HepG2 (cell line): ENCODE results near the gene DNAJC4. TPM values are rescaled to one million over a fixed set of nuclear protein-coding genes. Genes with fewer than 3 reads are reported as not detected.
A peak's percentile ranks its signal among the peaks of the same experiment; 100 is the strongest.

Experiments
- ATRX ChIP-seq: sonication (generic); formaldehyde crosslinking; IDR thresholded peaks from 2 replicates; pipeline ENCODE4 v1.4.0; 2020; ENCODE audit warnings: missing genetic modification reagents, borderline replicate concordance
- CENPX ChIP-seq: sonication (generic); formaldehyde crosslinking; IDR thresholded peaks from 2 replicates; pipeline ENCODE4 v1.9.0; 2021; ENCODE audit warnings: mild to moderate bottlenecking, missing genetic modification reagents, moderate library complexity
- CREM ChIP-seq, 2 experiments: sonication (generic) in 1 of 2; formaldehyde crosslinking in 1 of 2; IDR thresholded peaks; 2 replicates each; pipeline versions ENCODE4 v1.4.0 to v1.6.1; 2016 to 2020; ENCODE audit warnings: antibody characterized with exemption in 1 of 2, mild to moderate bottlenecking in 1 of 2, missing genetic modification reagents in 1 of 2
- FOXK2 ChIP-seq: fragments of 450-650 bp; IDR thresholded peaks from 2 replicates; pipeline ENCODE4 v1.6.1; 2016
- IRX3 ChIP-seq: sonication (generic); formaldehyde crosslinking; IDR thresholded peaks from 2 replicates; pipeline ENCODE4 v1.8.1; 2023; ENCODE audit warnings: mild to moderate bottlenecking, low read depth, missing genetic modification reagents, borderline replicate concordance
- KDM6A ChIP-seq: IDR thresholded peaks from 2 replicates; pipeline ENCODE4 v1.6.1; 2016; ENCODE audit warnings: low read depth
- LCORL ChIP-seq, 2 experiments: fragments of 450-650 bp in 1 of 2; sonication (generic) in 1 of 2; formaldehyde crosslinking in 1 of 2; IDR thresholded peaks; 2 replicates each; pipeline versions ENCODE4 v1.5.0 to v1.6.1; 2017 to 2020; ENCODE audit warnings: antibody characterized with exemption in 1 of 2, missing genetic modification reagents in 1 of 2
- MAZ ChIP-seq, 2 experiments: sonication (generic) in 1 of 2; formaldehyde crosslinking in 1 of 2; IDR thresholded peaks; 2 replicates each; pipeline versions ENCODE4 v1.5.0 to v1.6.1; 2012 to 2020; ENCODE audit warnings: low read depth in 2 of 2, mild to moderate bottlenecking in 2 of 2, borderline replicate concordance in 1 of 2, improper control_type of control experiment in 1 of 2, low read length in 1 of 2, missing genetic modification reagents in 1 of 2, moderate library complexity in 1 of 2
- NBN ChIP-seq: fragments of 450-650 bp; conservative IDR thresholded peaks from 2 replicates; pipeline ENCODE4 v1.6.1; 2017
- RCOR2 ChIP-seq: IDR thresholded peaks from 2 replicates; pipeline ENCODE4 v1.6.1; 2016; ENCODE audit warnings: missing biosample characterization, missing genetic modification reagents
- RFX1 ChIP-seq: fragments of 450-650 bp; IDR thresholded peaks from 2 replicates; pipeline ENCODE4 v1.6.1; 2017
- SRSF4 ChIP-seq: fragments of 200-400 bp; formaldehyde crosslinking; IDR thresholded peaks from one replicate; pipeline ENCODE4 v1.6.1; 2018; ENCODE audit warnings: mild to moderate bottlenecking, low read depth, low read length, moderate library complexity; ENCODE audit not compliant: poor library complexity, severe bottlenecking
- ZBTB44 ChIP-seq: sonication (generic); formaldehyde crosslinking; IDR thresholded peaks from 2 replicates; pipeline ENCODE4 v1.4.0; 2020; ENCODE audit warnings: missing genetic modification reagents
- ZFP37 ChIP-seq: sonication (generic); formaldehyde crosslinking; IDR thresholded peaks from 2 replicates; pipeline ENCODE4 v1.4.0; 2020; ENCODE audit warnings: missing genetic modification reagents, borderline replicate concordance
- ZNF318 ChIP-seq: sonication (generic); formaldehyde crosslinking; IDR thresholded peaks from 2 replicates; pipeline ENCODE4 v1.4.0; 2020; ENCODE audit warnings: mild to moderate bottlenecking, missing genetic modification reagents
- ZNF331 ChIP-seq: sonication (generic); formaldehyde crosslinking; IDR thresholded peaks from 2 replicates; pipeline ENCODE4 v1.4.0; 2020; ENCODE audit warnings: missing genetic modification reagents
- ZNF484 ChIP-seq: sonication (generic); formaldehyde crosslinking; IDR thresholded peaks from 2 replicates; pipeline ENCODE4 v1.5.1; 2020; ENCODE audit warnings: mild to moderate bottlenecking, low read depth, missing genetic modification reagents, borderline replicate concordance
- ZSCAN20 ChIP-seq: sonication (generic); formaldehyde crosslinking; IDR thresholded peaks from 2 replicates; pipeline ENCODE4 v1.4.0; 2020; ENCODE audit warnings: missing genetic modification reagents, mild to moderate bottlenecking, borderline replicate concordance
- polyA plus RNA-seq, 8 experiments: library from polyadenylated mRNA; depleted of rRNA in 3 of 8; stranded (reverse) in 7 of 8; unstranded in 1 of 8; fragments of >200 nt; fragmentation: Illumina TruSeq in 4 of 8; extraction: Trizol in 4 of 8; gene quantifications; 2 replicates each; pipeline versions ENCODE4 v1.2.1 to v1.2.3, GENCODE V29; 2011 to 2016; ENCODE audit warnings: low read depth in 4 of 8, missing spikeins in 1 of 8, mixed read lengths in 1 of 8; ENCODE audit not compliant: insufficient read depth in 1 of 8
- total RNA-seq, 5 experiments: library from RNA; depleted of rRNA; stranded (reverse); fragments of >200 nt; fragmentation: Illumina TruSeq; extraction: Trizol; gene quantifications; 2 replicates each; pipeline ENCODE4 v1.2.3, GENCODE V29; 2016; ENCODE audit warnings: low read depth in 1 of 5
- TF ChIP-seq, protein P1 (sequence below): sonication (generic); formaldehyde crosslinking; IDR thresholded peaks from 2 replicates; pipeline ENCODE4 v1.4.0; 2020; ENCODE audit warnings: mild to moderate bottlenecking, missing genetic modification reagents

DNAJC4 gene
- total and polyA plus RNA-seq, 2 of the 13 experiments (the other 11 are each of a cell fraction or from before 2014, with no cell fraction given): 10.3 to 60.8 TPM

GRCh38 chr11:64269540-64270220 lies 39.3 kb downstream of the DNAJC4 start (continued):
- TF ChIP-seq ZFP37 (CRISPR knock-in tag): no peak; the same call in 1 of the 2 replicates
- no peak for TF ChIP-seq RFX1
- no peak for TF ChIP-seq FOXK2
- TF ChIP-seq RCOR2 (CRISPR knock-in tag): no peak
- TF ChIP-seq ZNF318 (CRISPR knock-in tag): no peak
- no peak for TF ChIP-seq IRX3 (CRISPR knock-in tag)
- TF ChIP-seq CREM (IDR thresholded peaks at IDR 0.05): peak; percentile 98
- no peak for TF ChIP-seq CREM (CRISPR knock-in tag; IDR thresholded peaks at IDR 0.05)
- TF ChIP-seq, protein P1, sequence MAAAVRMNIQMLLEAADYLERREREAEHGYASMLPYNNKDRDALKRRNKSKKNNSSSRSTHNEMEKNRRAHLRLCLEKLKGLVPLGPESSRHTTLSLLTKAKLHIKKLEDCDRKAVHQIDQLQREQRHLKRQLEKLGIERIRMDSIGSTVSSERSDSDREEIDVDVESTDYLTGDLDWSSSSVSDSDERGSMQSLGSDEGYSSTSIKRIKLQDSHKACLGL (CRISPR knock-in tag): no peak; the same call in 1 of the 2 replicates
- TF ChIP-seq CENPX (CRISPR knock-in tag): no peak
- TF ChIP-seq SRSF4: no peak
- no peak for TF ChIP-seq ZNF484 (CRISPR knock-in tag)
- no peak for TF ChIP-seq ZBTB44 (CRISPR knock-in tag)
- TF ChIP-seq ZNF331 (CRISPR knock-in tag): peak; percentile 46
- TF ChIP-seq NBN: no peak
- TF ChIP-seq MAZ (IDR thresholded peaks at IDR 0.05; ENCODE audit: borderline replicate concordance, low read depth, low read length): peak; percentile 96
- TF ChIP-seq MAZ (CRISPR knock-in tag; IDR thresholded peaks at IDR 0.05; ENCODE audit: low read depth): peak; percentile 89
- TF ChIP-seq ATRX (CRISPR knock-in tag): no peak
- no peak for TF ChIP-seq LCORL (IDR thresholded peaks at IDR 0.05)
- no peak; the same call in none of the 2 replicates for TF ChIP-seq LCORL (CRISPR knock-in tag; IDR thresholded peaks at IDR 0.05)
- peak; percentile 44; the same call in 1 of the 2 replicates for TF ChIP-seq ZSCAN20
- TF ChIP-seq KDM6A: no peak
